MCF 10A (cell line): Measurements from ENCODE around the gene ADGRG3. TPM values are rescaled to one million over a fixed set of nuclear protein-coding genes. Genes with fewer than 3 reads are reported as not detected.
A peak's percentile ranks its signal among the peaks of the same experiment; 100 is the strongest.

Experiments
- Bru-seq: library from RNA; stranded (reverse); fragments of 400-500 nt; gene quantifications from one replicate; lab custom pipeline; 2021; lab: Mats Ljungman, UMichigan
- BruChase-seq, 2 experiments: library from RNA; stranded (reverse); fragments of 400-500 nt; gene quantifications; one replicate each; lab custom pipeline; 2021; lab: Mats Ljungman, UMichigan
- BruUV-seq: library from RNA; stranded (reverse); fragments of 400-500 nt; replicated peaks from 2 replicates; lab custom pipeline; 2021; lab: Mats Ljungman, UMichigan
- CTCF ChIA-PET: fragments of 300-600 bp; sonication (Branson Sonifier 250); formaldehyde crosslinking; extraction: SDS; loops from one replicate; lab custom pipeline; 2021; ENCODE audit warnings: antibody characterized with exemption, inconsistent platforms; lab: Yijun Ruan, JAX
- POLR2A ChIA-PET: fragments of 300-600, 350-650 bp; sonication (Branson Sonifier 250); formaldehyde crosslinking; extraction: SDS; loops from one replicate; lab custom pipeline; 2020; ENCODE audit warnings: antibody characterized with exemption, inconsistent platforms; lab: Yijun Ruan, JAX
- DNase-seq: peaks from one replicate; pipeline ENCODE4 v3.0.0-alpha.2; 2018; ENCODE audit not compliant: unreplicated experiment
- H3K27ac Mint-ChIP-seq: one replicate; pipeline ENCODE4 v1.8.0; 2022; ENCODE audit warnings: mild to moderate bottlenecking, low read depth, mixed read lengths; ENCODE audit not compliant: unreplicated experiment
- H3K27me3 Mint-ChIP-seq: one replicate; pipeline ENCODE4 v1.8.0; 2022; ENCODE audit warnings: mixed read lengths; ENCODE audit not compliant: insufficient read depth, unreplicated experiment
- H3K36me3 Mint-ChIP-seq: one replicate; pipeline ENCODE4 v1.8.0; 2022; ENCODE audit warnings: mild to moderate bottlenecking, moderate library complexity, mixed read lengths; ENCODE audit not compliant: insufficient read depth, unreplicated experiment
- H3K4me1 Mint-ChIP-seq: one replicate; pipeline ENCODE4 v1.8.0; 2022; ENCODE audit warnings: mixed read lengths; ENCODE audit not compliant: insufficient read depth, unreplicated experiment
- H3K4me3 Mint-ChIP-seq: one replicate; pipeline ENCODE4 v1.8.0; 2022; ENCODE audit warnings: mild to moderate bottlenecking, moderate library complexity, mixed read lengths; ENCODE audit not compliant: unreplicated experiment
- H3K9me3 Mint-ChIP-seq: one replicate; pipeline ENCODE4 v1.8.0; 2022; ENCODE audit warnings: mixed read lengths; ENCODE audit not compliant: unreplicated experiment
- CTCF ChIP-seq: fragments of 200-600 bp; IDR thresholded peaks from one replicate; pipeline ENCODE4 v1.8.0; 2022; ENCODE audit warnings: antibody characterized with exemption, mild to moderate bottlenecking; ENCODE audit not compliant: unreplicated experiment
- intact Hi-C: fragments of 100-400 bp; cut with micrococcal nuclease; formaldehyde crosslinking; loops from 2 replicates; pipeline ENCODE4 v1.14.1; 2022
- long read RNA-seq: library from polyadenylated mRNA; stranded (forward); transcript quantifications from one replicate; pipeline ENCODE4 v2.0.0, GENCODE V29; 2022
- total RNA-seq: library from RNA; stranded (reverse); gene quantifications from 2 replicates; pipeline ENCODE4 v1.2.3, GENCODE V29; 2022

The ADGRG3 gene, protein sequence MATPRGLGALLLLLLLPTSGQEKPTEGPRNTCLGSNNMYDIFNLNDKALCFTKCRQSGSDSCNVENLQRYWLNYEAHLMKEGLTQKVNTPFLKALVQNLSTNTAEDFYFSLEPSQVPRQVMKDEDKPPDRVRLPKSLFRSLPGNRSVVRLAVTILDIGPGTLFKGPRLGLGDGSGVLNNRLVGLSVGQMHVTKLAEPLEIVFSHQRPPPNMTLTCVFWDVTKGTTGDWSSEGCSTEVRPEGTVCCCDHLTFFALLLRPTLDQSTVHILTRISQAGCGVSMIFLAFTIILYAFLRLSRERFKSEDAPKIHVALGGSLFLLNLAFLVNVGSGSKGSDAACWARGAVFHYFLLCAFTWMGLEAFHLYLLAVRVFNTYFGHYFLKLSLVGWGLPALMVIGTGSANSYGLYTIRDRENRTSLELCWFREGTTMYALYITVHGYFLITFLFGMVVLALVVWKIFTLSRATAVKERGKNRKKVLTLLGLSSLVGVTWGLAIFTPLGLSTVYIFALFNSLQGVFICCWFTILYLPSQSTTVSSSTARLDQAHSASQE
- not detected in 2 replicates for total RNA-seq
- Bru-seq, nascent RNA, result percentile 5 among the genes with signal in this experiment
- percentile 5 among the genes with signal in this experiment for BruChase-seq, experiment 1, labeled RNA remaining after a 6-hour chase
- percentile 5 among the genes with signal in this experiment for BruChase-seq, experiment 2, labeled RNA remaining after a 2-hour chase
- long read RNA-seq, result 0 reads

GRCh38 chr16:57668263-57668571 is at the start of gene ADGRG3:
TSS of gene ADGRG3 (plus strand) at chr16:57668306. CDS start at chr16:57668348, 42 bp downstream.
- no peak within 1 kb of the TSS for H3K4me3 Mint-ChIP-seq
- H3K9me3 Mint-ChIP-seq, result no peaks in the 10 kb centered on the region
- no peak within 1 kb of the TSS for H3K27ac Mint-ChIP-seq
- ChIA-PET POLR2A (no interaction called here), CTCF (interaction anchor here (1.2 to 1.6 kb wide), 2 partner anchors 19 to 20 kb away, joined by 3 read pairs; no protein-coding TSS in a partner anchor)
- DNase-seq, result no peak
- no peaks in the 10 kb centered on the region for H3K4me1 Mint-ChIP-seq
- no peak for TF ChIP-seq CTCF
- no TSS peak for BruUV-seq
- intact Hi-C loops, result no loop called here
- H3K36me3 Mint-ChIP-seq, result no peaks in the 10 kb centered on the region
- peaks cover 6% of the 10 kb centered on the region for H3K27me3 Mint-ChIP-seq

- Mint-ChIP-seq H3K36me3 (no peaks in the 10 kb centered on the region), H3K9me3 (no peaks in the 10 kb centered on the region), H3K4me3 (peak overlapping the region; percentile 61), H3K27me3 (no peaks in the 10 kb centered on the region), H3K4me1 (peaks cover 47% of the 10 kb centered on the region), H3K27ac (no peak overlapping the region)
- BruUV-seq, result no TSS peak
- POLR2A ChIA-PET, result interaction anchor here (0.9 to 1.7 kb wide), 5 partner anchors 9 to 631 kb away, joined by 3 to 7 read pairs (median 4); partner anchors contain the start of gene ADGRG1
- no peak for TF ChIP-seq CTCF
- DNase-seq, result no peak
- intact Hi-C loops, result no loop called here
- CTCF ChIA-PET, result interaction anchor here (1.1 to 5.9 kb wide), 2 partner anchors 11 to 30 kb away, joined by 3 to 33 read pairs; no protein-coding TSS in a partner anchor
Observed at GRCh38 chr16:57619133-57619605, 48.9 kb upstream of the ADGRG3 start.

DNA sequence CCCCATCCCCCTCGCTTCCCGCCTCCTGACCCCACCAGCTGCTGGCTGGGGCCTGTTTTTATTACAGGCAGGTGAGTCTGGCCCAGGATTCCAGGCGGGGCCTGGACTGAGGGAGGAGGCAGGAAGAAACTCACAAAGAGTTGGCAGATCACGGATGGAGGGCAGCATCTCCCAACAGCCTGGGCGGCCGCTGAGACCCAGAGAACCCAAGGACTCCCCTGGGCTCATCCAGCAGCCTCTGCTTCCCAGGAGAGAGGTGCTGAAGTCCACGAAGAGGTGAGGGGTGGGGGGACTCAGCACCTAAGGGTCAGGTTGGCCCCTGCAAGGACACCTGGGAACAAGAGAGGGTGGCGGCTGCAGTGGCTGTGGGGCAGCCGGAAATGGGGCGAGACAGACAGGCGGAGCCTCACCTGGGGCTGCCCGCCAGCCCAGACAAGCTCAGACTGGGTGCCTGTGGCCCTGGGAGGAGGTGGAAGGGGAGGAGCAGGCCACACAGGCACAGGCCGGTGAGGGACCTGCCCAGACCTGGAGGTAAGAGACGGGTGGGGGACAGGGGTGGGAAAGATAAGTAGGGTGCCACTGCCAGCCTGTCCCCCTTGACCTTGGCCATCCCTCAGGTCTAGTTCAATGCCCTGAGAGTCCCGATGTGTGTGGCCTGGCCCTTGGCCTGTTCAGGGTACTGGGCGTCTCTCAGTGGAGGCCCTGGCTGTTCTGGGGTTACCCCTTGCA is 48.3 kb upstream of the ADGRG3 start:
- Mint-ChIP-seq H3K36me3 (no peaks in the 10 kb centered on the region), H3K4me3 (peak overlapping the region; percentile 61), H3K27ac (no peak overlapping the region), H3K9me3 (no peaks in the 10 kb centered on the region), H3K4me1 (peaks cover 53% of the 10 kb centered on the region), H3K27me3 (no peaks in the 10 kb centered on the region)
- peak; percentile 83 for DNase-seq
- intact Hi-C loops, result no loop called here
- no TSS peak for BruUV-seq
- ChIA-PET POLR2A (interaction anchor here (0.6 to 1.7 kb wide), 6 partner anchors 9 to 631 kb away, joined by 3 to 7 read pairs (median 4); partner anchors contain the start of gene ADGRG1), CTCF (interaction anchor here (0.5 to 5.9 kb wide), 5 partner anchors 12 to 318 kb away, joined by 3 to 33 read pairs (median 4); no protein-coding TSS in a partner anchor)
- TF ChIP-seq CTCF, result no peak
